ENCODE measurements around the gene OPA1.
A peak's percentile ranks its signal among the peaks of the same experiment; 100 is the strongest.

Gene OPA1

GRCh38 chr3:193656878-193657282, 63.9 kb downstream of the OPA1 start:
- no peak for DNase-seq

DNA sequence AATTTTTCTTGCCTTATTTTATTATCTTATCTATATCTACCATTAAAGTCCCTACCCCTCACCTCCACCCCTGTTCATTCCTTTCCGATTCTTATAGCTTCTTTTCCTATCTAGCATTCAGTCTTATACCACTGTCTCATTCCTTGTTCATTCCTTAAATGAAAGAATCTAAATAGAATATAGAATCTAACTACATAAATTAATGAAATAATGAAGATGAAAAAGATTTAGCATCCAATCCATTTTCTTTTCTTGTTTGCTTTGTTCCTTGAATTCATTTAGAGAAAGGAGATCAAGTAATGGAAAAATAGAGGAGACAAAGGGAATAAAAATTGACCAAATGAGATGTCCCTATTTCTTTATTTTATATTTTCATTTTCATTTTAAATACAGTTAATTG, 67.2 kb downstream of the OPA1 start:
- DNase-seq: no peak

DNA sequence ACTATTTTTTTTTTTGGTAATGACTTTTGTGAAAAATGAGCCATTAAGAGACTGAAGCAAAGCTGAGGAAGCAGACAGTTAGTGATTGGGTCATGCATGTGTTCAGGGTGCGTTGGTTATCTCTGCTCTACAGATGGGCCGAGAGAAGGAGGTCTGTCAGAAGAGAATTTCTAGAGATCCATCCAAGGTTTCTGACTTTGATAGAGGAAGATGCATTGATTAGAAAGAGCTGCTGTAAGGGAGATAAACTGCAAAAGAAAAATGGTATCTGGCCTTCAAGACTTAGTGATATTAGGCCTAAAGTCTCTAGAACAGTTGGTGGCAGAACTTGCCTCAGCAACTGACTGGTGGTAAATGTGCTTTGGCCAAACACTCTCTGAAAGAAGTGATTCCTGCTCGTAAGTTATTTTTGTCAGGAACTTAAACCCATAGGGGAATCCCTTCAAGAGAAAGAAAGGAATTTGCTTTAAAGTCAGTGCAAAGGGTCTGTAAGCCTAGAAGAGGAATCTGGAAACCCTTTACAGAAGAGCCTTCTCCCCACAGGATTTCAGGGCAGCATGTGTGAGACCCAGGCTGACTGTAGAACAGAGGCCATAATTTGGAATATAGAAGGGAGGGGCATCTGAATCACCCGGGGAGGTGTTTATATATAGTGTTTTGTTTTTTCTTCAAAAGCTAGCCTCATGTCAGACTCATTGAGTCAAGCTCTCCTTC, 67.8 kb downstream of the OPA1 start:
- no peak for DNase-seq

DNA sequence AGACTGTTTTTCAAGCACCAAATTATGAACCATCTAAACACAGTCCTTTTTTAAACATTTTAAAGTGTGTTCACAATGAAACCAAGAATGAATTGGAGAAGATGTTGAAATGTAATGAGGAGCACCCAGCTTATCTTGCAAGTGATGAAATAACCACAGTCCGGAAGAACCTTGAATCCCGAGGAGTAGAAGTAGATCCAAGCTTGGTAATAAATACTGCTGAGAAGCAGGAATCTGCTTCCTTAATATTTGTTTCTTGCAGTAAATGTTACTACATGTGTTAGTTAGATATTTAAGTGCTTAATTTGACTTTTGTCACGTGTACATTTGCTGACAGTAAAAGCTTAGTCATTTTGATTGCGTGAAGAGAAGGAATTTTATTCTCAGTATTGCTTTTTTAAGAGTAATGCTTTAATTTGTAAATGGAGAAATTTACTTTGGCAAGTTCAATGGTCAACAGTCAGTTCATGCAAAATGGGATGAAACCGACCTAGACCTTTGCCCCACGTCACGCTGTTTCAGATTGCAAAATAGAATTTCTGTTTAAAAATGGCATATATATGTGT, 69.8 kb downstream of the OPA1 start:
- DNase-seq: no peak

- DNase-seq: peak; percentile 63
These were observed 72.5 kb downstream of the OPA1 start for GRCh38 chr3:193665370-193665989.

GRCh38 chr3:193673845-193674244, 80.8 kb downstream of the OPA1 start:
- DNase-seq: peak; percentile 71

GRCh38 chr3:193674714-193675113, 81.7 kb downstream of the OPA1 start:
- no peak for DNase-seq

DNA sequence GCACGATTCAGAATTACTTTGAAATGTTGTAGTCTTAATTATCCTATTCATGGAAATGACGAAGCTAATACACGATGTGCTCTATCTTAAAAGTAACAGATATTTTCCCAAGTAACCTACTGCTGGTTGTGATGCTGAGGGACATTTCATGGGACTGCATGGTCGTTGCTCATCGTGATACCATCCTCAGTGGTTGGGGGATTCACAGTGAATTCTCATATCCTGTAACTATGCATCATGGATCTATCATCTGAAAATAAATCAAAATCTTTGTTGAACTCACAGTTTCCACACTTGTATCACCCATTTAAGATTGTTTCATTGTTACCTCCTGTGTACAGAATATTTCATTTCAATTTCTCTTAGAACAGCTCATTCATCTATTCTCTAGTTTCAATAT, 84.7 kb downstream of the OPA1 start:
- DNase-seq: no peak

DNA sequence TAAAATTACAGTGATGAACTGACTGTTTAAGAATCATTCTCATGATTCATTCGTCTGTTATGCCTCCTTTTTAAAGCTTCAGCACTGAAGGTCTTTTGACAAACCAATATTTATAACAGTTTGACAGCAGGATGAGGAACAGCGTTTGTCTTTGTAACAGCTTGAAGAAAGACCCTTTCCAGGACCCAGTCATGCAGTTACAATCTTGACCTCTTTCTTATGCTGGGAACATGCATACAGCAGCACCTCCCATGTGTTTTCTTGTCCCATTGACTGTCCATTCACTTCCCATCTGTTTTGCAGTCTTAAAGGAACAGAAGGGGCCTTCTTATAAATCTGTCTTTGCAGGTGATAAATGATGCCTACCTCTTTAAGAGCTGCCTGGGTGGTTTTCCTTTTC, 87.2 kb downstream of the OPA1 start:
- DNase-seq: peak; percentile 85

DNA sequence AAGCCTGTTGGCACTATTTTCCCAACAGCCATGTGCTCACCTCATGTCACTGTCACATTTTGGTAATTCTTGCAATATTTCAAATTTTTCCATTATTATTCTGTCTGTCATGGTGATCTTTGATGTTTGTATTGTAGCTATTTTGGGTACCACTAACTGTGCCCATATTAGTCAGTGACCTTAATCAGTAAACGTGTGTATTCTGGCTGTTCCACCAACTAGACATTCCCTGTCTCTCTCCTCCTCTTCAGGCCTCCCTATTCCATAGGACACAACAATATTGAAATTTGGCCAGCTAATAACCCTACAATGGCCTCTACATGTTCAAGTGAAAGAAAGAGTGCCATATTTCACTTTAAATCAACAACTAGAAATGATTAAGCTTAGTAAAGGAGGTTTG, 88.6 kb downstream of the OPA1 start:
- peak; percentile 6 for DNase-seq

- DNase-seq: no peak
These were observed 93.9 kb downstream of the OPA1 start for GRCh38 chr3:193686665-193687483.

- no peak for DNase-seq
These were observed 96.1 kb downstream of the OPA1 start for GRCh38 chr3:193688834-193689714.

DNA sequence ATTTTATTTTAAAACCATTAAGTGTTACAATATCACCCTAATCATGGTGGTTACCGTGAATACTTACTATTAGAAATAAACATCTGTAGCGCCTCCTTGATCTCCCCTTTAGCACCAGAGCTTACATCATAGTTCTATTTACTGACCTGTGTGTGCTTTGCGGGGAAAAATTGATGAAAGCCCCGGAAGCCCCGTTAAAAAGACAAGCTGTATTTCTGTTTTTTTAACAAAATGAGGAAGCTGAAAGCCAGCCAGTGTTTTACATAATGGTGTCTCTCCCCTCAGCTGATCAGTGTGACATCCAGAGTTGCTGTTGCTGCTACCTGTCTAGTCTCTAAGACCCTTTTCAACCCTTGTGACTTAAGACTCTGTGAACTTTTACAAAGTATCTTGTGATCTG, 100.8 kb downstream of the OPA1 start:
- DNase-seq: no peak

GRCh38 chr3:193701953-193702635, 109.1 kb downstream of the OPA1 start:
- DNase-seq: peak; percentile 47

DNA sequence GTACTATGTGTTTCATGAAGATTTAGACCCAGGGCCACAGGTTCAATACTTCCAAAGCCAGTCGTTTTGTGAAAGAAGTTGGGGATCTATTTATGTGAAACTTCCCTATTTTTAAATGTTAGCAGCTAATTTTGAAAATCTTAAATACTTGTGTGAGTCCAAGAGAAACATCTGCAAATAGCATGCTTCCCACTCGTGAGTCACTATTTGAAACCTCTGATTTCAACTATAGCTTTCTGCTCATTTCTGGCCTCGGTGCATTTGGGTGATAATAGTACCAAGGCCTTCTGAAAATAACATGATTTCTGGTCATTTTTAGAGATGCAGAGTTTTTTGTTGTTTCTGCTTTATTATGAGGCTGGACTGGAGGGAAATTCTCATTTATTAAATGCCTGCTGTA, 110.0 kb downstream of the OPA1 start:
- DNase-seq: no peak

DNA sequence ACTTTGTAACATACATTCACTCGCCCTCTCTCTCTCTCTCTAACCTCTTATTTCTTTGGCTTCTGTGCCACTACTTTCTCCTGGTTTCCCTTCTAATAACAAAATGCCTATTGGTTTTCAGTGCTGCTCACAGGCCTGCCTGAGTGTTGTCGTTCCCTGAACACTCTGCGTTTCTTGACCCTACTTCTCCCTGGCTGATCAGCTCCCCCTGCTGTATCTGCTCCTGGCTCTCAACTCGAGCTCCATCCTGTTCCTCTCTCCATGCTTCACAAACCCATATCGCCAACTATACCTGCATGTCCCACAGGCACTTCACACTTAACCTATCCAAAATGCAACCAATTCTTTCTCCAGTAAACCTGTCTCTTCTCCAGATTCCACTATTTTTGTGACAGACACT, 111.4 kb downstream of the OPA1 start:
- peak; percentile 38 for DNase-seq

- DNase-seq: no peak
These were observed 115.3 kb downstream of the OPA1 start for GRCh38 chr3:193708270-193708669.

DNA sequence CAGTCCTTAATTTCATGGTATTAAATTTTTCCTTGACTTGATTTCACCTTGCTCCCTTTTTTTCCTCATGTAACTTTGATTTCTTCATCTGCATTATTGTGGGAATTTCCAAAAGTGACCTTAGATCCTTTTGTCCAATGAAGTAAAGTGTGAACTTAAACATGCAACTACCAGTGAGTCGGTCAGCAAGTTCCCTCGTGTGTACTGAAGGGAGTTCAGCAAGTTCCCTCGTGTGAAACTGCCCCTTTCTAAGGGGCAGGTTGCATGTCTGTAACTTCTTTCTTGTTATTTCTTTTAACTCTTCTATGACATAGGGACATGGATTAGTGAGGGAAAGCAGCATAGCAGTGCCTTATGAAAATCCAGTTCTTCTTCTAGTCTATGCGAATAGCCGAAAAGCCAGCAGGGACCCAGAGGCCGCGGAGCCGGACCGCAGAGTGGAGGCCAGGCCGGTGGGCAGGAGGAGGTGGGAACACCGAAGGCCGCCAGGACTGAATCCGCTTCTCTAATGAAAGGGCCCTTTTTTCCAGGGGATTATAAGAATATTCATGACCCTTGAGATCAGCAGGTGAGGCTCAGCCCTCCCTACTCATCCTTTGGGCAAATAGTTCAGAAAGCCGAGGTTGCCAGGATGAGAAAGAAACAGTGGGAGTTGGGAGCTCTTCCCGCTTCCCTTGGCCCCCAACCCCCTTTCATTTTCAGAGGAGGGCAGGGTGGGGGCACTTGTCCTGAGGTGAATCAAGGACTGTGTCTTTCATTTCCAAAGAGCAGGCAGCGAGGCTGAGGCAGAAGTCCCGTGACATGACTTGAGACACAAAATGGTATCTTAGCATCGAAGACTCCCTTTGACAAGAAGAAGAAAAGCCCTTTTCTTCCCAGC, 117.5 kb downstream of the OPA1 start:
- DNase-seq: no peak

GRCh38 chr3:193711166-193711485, 118.1 kb downstream of the OPA1 start:
- DNase-seq: peak; percentile 74

GRCh38 chr3:193711523-193711963, 118.5 kb downstream of the OPA1 start:
- peak; percentile 70 for DNase-seq

Measured in eye (tissue), 1 donor.